Vagina (tissue), 2 donors: ENCODE data around the gene PSENEN.

Experiments
- CTCF ChIP-seq, 3 experiments: fragments of 450-650 bp in 2 of 3; fragments of 200-600 bp in 1 of 3; sonication (generic) in 1 of 3; IDR thresholded peaks; one replicate each; pipeline ENCODE4 v1.5.1; 2017 to 2019; ENCODE audit warnings: antibody characterized with exemption in 3 of 3, mild to moderate bottlenecking in 2 of 3, moderate library complexity in 2 of 3
- POLR2A ChIP-seq, 2 donors: fragments of 450-650 bp; IDR thresholded peaks; one replicate each; pipeline ENCODE4 v1.6.1; 2017; ENCODE audit warnings: antibody characterized with exemption in 2 of 2, mild to moderate bottlenecking in 2 of 2, moderate library complexity in 2 of 2

- TF ChIP-seq CTCF (IDR thresholded peaks at IDR 0.05) (no peak), POLR2A (IDR thresholded peaks at IDR 0.05) (peak in 1 of 2 donors; percentile 22)
Measured at GRCh38 chr19:35757231-35757748, 11.8 kb downstream of the PSENEN start.
